Breast epithelium (tissue), 4 donors: ENCODE measurements around the gene DXO. TPM values are rescaled to one million over a fixed set of nuclear protein-coding genes. Genes with fewer than 3 reads are reported as not detected.

Experiments used
- DNase-seq, 2 donors: peaks; one replicate each; pipeline ENCODE4 v3.0.0-alpha.2; 2019; ENCODE audit warnings: low spot score in 2 of 2
- H3K27ac ChIP-seq, 2 donors: fragments of 200-600 bp; sonication (generic) in 1 of 2; one replicate each; pipeline ENCODE4 v1.5.1; 2016 to 2019; ENCODE audit warnings: mild to moderate bottlenecking in 1 of 2
- H3K27me3 ChIP-seq, 2 donors: fragments of 200-600 bp; sonication (generic) in 1 of 2; one replicate each; pipeline versions ENCODE4 v1.5.1 to v1.6.0; 2017 to 2019; ENCODE audit warnings: control low read depth in 1 of 2, mild to moderate bottlenecking in 1 of 2
- H3K36me3 ChIP-seq: fragments of 200-600 bp; one replicate; pipeline ENCODE4 v1.5.1; 2019
- H3K4me1 ChIP-seq, 2 donors: fragments of 200-600 bp; sonication (generic); one replicate each; pipeline ENCODE4 v1.5.1; 2016 to 2019; ENCODE audit warnings: control low read depth in 1 of 2
- H3K4me3 ChIP-seq, 3 donors: fragments of 200-600 bp; sonication (generic); 1 replicate in 2 of 3; 2 replicates in 1 of 3; pipeline ENCODE4 v1.5.1; 2016 to 2019; ENCODE audit warnings: mild to moderate bottlenecking in 3 of 3, moderate library complexity in 2 of 3
- H3K9me3 ChIP-seq, 2 donors: fragments of 200-600 bp; sonication (generic) in 1 of 2; one replicate each; pipeline ENCODE4 v1.5.1; 2016 to 2019; ENCODE audit warnings: control low read depth in 1 of 2
- POLR2A ChIP-seq: fragments of 450-650 bp; IDR thresholded peaks from one replicate; pipeline ENCODE4 v1.6.1; 2016; ENCODE audit warnings: antibody characterized with exemption, mild to moderate bottlenecking, moderate library complexity
- POLR2AphosphoS5 ChIP-seq, 3 donors: sonication (generic); formaldehyde crosslinking; IDR thresholded peaks; one replicate each; pipeline ENCODE4 v1.6.1; 2017; ENCODE audit warnings: antibody characterized with exemption in 3 of 3
- intact Hi-C: fragments of 100-400 bp; cut with DNase I; formaldehyde crosslinking; loops from one replicate; pipeline ENCODE4 v1.15.1; 2023; ENCODE audit warnings: low total_unique reads
- total RNA-seq, 3 donors: library from RNA; depleted of rRNA; stranded (reverse); fragments of >200 nt; gene quantifications; one replicate each; pipeline ENCODE4 v1.1.0, GENCODE V29; 2016
- TF ChIP-seq, protein P1 (sequence below), 3 donors: fragments of 450-650 bp; IDR thresholded peaks; one replicate each; pipeline ENCODE4 v1.5.1; 2016 to 2017; ENCODE audit warnings: antibody characterized with exemption in 3 of 3, mild to moderate bottlenecking in 3 of 3, moderate library complexity in 3 of 3

DXO gene
- total RNA-seq, 3 donors from 2014 or later: 12.0 to 28.4 (median 22.0) TPM

DNA sequence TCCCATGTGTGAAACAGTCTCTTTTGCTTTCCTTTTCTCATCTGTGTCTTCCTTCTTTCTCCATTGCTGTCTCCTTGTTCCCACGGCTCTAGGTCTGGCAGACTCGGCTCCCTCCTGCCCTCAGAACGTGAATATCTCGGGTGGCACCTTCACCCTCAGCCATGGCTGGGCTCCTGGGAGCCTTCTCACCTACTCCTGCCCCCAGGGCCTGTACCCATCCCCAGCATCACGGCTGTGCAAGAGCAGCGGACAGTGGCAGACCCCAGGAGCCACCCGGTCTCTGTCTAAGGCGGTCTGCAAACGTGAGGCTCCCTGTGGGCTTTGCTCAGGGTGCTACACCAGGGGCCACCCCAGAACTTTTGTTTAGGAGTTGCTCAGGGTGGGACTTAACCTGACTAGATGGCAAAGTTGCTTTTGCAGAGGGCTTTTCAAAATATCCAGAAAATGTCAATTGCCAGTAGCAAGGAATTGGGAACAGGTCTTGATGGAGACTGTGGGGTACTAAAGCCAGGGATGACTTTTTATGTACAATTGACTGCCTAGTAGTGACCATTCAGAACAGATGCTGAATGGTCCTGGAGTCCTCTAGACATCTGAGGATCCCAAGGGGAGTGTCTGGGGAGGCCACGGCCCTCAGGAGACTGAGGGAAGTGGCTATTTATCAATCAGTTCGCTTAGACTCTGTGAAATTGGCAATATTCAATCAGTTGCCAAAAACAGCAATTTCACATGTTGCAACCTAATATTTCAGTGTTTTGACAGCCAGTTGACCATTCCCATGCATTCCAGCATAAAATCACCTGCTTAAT lies 43.9 kb downstream of the DXO start:
- Histone ChIP-seq H3K9me3 (no peaks in the 10 kb centered on the region), H3K4me3 (peak overlapping the region; percentile 26 to 54 (median 42)), H3K27me3 (no peaks in the 10 kb centered on the region), H3K27ac (peak overlapping the region in 1 of 2 donors; percentile 43), H3K4me1 (no peaks in the 10 kb centered on the region), H3K36me3 (no peaks in the 10 kb centered on the region)
- intact Hi-C loops: no loop called here
- DNase-seq: no peak
- no peak for TF ChIP-seq POLR2A
- TF ChIP-seq POLR2AphosphoS5 (IDR thresholded peaks at IDR 0.05): no peak
- TF ChIP-seq, protein P1, sequence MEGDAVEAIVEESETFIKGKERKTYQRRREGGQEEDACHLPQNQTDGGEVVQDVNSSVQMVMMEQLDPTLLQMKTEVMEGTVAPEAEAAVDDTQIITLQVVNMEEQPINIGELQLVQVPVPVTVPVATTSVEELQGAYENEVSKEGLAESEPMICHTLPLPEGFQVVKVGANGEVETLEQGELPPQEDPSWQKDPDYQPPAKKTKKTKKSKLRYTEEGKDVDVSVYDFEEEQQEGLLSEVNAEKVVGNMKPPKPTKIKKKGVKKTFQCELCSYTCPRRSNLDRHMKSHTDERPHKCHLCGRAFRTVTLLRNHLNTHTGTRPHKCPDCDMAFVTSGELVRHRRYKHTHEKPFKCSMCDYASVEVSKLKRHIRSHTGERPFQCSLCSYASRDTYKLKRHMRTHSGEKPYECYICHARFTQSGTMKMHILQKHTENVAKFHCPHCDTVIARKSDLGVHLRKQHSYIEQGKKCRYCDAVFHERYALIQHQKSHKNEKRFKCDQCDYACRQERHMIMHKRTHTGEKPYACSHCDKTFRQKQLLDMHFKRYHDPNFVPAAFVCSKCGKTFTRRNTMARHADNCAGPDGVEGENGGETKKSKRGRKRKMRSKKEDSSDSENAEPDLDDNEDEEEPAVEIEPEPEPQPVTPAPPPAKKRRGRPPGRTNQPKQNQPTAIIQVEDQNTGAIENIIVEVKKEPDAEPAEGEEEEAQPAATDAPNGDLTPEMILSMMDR (IDR thresholded peaks at IDR 0.05): no peak

DNA sequence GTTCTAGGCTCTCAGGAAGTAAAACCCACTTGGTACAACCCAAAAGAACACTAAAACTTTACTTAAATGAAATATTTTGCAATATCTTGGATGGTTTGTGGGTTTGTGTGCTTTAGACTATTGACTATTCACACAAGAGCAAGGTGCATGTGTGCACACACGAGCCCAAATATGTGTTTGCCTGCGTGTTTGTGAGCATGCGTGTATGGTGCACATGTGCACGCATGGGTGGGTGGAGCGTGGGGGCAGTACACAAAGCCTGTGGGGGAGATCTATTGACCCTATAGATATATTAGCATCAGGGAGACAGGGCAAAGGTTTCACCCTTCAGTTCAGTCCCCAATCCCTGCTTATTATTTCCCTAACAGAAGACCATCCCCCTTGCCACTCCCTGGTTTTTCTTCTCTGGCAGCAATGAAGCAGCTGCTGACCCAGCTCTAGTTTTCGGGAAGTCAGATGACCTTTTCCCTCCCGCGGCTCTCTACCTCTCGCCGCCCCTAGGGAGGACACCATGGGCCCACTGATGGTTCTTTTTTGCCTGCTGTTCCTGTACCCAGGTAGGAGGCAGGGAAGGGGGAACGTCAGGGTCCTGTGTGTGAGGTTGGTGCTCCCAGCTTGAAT lies 44.6 kb downstream of the DXO start, which contains the start of gene C2:
C2 (plus strand) TSS at position 476 of the 621 bp plus-strand sequence; CDS start at position 512, 36 bp downstream.
- H3K4me3 ChIP-seq: peak within 1 kb of the TSS; percentile 26 to 54 (median 42)
- H3K4me1 ChIP-seq: no peaks in the 10 kb centered on the region
- H3K27ac ChIP-seq: peak within 1 kb of the TSS in 1 of 2 donors; percentile 43
- no peak for DNase-seq
- H3K27me3 ChIP-seq: no peaks in the 10 kb centered on the region
- TF ChIP-seq, protein P1 (IDR thresholded peaks at IDR 0.05): no peak
- TF ChIP-seq POLR2AphosphoS5 (IDR thresholded peaks at IDR 0.05): no peak
- TF ChIP-seq POLR2A: no peak
- intact Hi-C loops: no loop called here
- H3K36me3 ChIP-seq: no peaks in the 10 kb centered on the region
- H3K9me3 ChIP-seq: no peaks in the 10 kb centered on the region

DNA sequence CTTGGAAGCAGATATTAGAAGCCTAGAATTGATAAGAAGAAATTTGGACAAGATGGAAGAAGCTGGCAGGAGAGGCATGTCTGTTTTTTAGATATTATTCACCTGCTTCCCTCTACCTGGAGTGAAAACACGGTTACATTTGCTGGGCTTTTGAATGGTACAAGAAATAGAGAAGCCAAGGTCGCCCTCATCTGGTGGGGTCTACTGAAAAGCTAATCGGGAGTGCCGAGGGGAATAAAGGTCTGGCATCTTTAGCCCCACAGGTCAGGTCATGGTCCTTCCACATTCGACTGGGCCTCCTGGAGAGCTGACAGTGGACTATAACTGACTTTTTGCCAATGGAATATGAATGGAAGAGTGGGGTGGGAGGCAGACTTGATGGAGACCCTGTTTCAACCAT lies 49.0 kb downstream of the DXO start:
- no peak for TF ChIP-seq POLR2A
- no peak for TF ChIP-seq POLR2AphosphoS5 (IDR thresholded peaks at IDR 0.05)
- TF ChIP-seq, protein P1 (IDR thresholded peaks at IDR 0.05): no peak
- Histone ChIP-seq H3K27me3 (no peaks in the 10 kb centered on the region), H3K4me1 (no peaks in the 10 kb centered on the region), H3K9me3 (no peaks in the 10 kb centered on the region), H3K4me3 (no peak overlapping the region), H3K27ac (no peak overlapping the region), H3K36me3 (no peaks in the 10 kb centered on the region)
- intact Hi-C loops: no loop called here
- DNase-seq: no peak

DNA sequence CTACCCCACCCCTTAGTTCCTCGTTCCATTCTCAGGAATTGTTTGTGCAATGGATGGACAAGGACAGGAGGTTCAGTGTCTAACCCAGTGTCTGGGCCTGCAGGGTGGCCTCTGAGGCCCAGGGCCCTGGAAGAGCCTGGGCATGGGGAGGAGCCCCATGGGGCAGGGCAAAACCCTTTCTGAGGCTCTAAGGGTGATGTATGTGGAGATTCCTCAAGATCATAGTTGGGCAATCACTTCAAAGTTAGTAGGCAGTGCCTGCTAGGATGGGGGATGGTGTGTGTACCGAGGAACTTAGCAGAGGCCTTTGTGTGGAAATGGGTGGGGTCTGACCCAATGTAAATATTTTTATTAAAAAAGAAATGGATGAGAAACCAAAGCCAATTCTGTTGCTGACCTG lies 51.1 kb downstream of the DXO start:
- Histone ChIP-seq H3K9me3 (no peaks in the 10 kb centered on the region), H3K36me3 (no peaks in the 10 kb centered on the region), H3K4me3 (no peak overlapping the region), H3K4me1 (no peaks in the 10 kb centered on the region), H3K27ac (peak overlapping the region in 1 of 2 donors; percentile 68), H3K27me3 (no peaks in the 10 kb centered on the region)
- no peak for DNase-seq
- intact Hi-C loops: no loop called here
- TF ChIP-seq, protein P1 (IDR thresholded peaks at IDR 0.05): no peak
- TF ChIP-seq POLR2AphosphoS5 (IDR thresholded peaks at IDR 0.05) (no peak), POLR2A (no peak)

Other genes starting within 250 kb of the DXO start
- under 1 TPM in 1 of 3 donors, not detected in 2; 0.16 TPM for gene MPIG6B, start 248.8 kb downstream of the DXO start, total RNA-seq
- gene DDAH2, start 242.8 kb downstream of the DXO start, total RNA-seq: 100 to 1,000 TPM in 2 of 3 donors, 10 to 100 TPM in 1; 100.0 to 212 (median 115) TPM
- gene CLIC1, start 235.6 kb downstream of the DXO start, total RNA-seq: 100 to 1,000 TPM; 266 to 325 (median 318) TPM
- gene MSH5, start 232.1 kb downstream of the DXO start, total RNA-seq: 10 to 100 TPM in 1 of 3 donors, 1 to 10 TPM in 2; 7.9 to 13.4 (median 8.0) TPM
- gene SAPCD1, start 209.5 kb downstream of the DXO start, total RNA-seq: 1 to 10 TPM in 2 of 3 donors, not detected in 1; 1.6 to 2.0 TPM
- 1 to 10 TPM in 1 of 3 donors, under 1 TPM in 1, not detected in 1; under 0.01 to 1.6 TPM for gene VWA7, start 194.8 kb downstream of the DXO start, total RNA-seq
- 10 to 100 TPM; 19.2 to 35.4 (median 26.2) TPM for gene VARS1, start 176.4 kb downstream of the DXO start, total RNA-seq
- gene LSM2, start 165.2 kb downstream of the DXO start, total RNA-seq: 10 to 100 TPM; 28.7 to 39.7 (median 32.6) TPM
- 1 to 10 TPM; 1.3 to 1.9 (median 1.6) TPM for gene HSPA1L, start 156.9 kb downstream of the DXO start, total RNA-seq
- 100 to 1,000 TPM; 136 to 459 (median 202) TPM for gene HSPA1A, start 156.6 kb downstream of the DXO start, total RNA-seq
- 100 to 1,000 TPM; 113 to 376 (median 232) TPM for gene HSPA1B, start 144.4 kb downstream of the DXO start, total RNA-seq
- gene NEU1, start 109.3 kb downstream of the DXO start, total RNA-seq: 10 to 100 TPM; 44.6 to 57.3 (median 48.9) TPM
- gene SLC44A4, start 93.1 kb downstream of the DXO start, total RNA-seq: 10 to 100 TPM in 2 of 3 donors, under 1 TPM in 1; 0.32 to 35.4 (median 10.5) TPM
- gene EHMT2, start 74.4 kb downstream of the DXO start, total RNA-seq: 10 to 100 TPM; 34.6 to 37.5 (median 37.0) TPM
- gene ZBTB12, start 70.1 kb downstream of the DXO start, total RNA-seq: 1 to 10 TPM in 2 of 3 donors, under 1 TPM in 1; 0.64 to 3.3 (median 1.9) TPM
- 10 to 100 TPM; 10.2 to 54.2 (median 15.4) TPM for gene C2, start 44.4 kb downstream of the DXO start, total RNA-seq
- gene CFB, start 26.0 kb downstream of the DXO start, total RNA-seq: 100 to 1,000 TPM in 2 of 3 donors, 10 to 100 TPM in 1; 36.3 to 177 (median 130) TPM
- 10 to 100 TPM; 77.3 to 92.7 (median 90.1) TPM for gene NELFE, start 13.2 kb downstream of the DXO start, total RNA-seq
- gene SKIC2, start 13.0 kb downstream of the DXO start, total RNA-seq: 10 to 100 TPM; 30.7 to 46.5 (median 43.9) TPM
- gene C4A, start 9.9 kb upstream of the DXO start, total RNA-seq: 100 to 1,000 TPM in 2 of 3 donors, 1 to 10 TPM in 1; 7.2 to 275 (median 230) TPM
- gene C4B, start 42.7 kb upstream of the DXO start, total RNA-seq: 100 to 1,000 TPM in 2 of 3 donors, 1 to 10 TPM in 1; 5.6 to 323 (median 298) TPM
- gene CYP21A2, start 66.3 kb upstream of the DXO start, total RNA-seq: 10 to 100 TPM in 1 of 3 donors, 1 to 10 TPM in 1, not detected in 1; 1.6 to 14.1 TPM
- 100 to 1,000 TPM in 1 of 3 donors, 10 to 100 TPM in 2; 32.9 to 109 (median 89.8) TPM for gene TNXB, start 137.2 kb upstream of the DXO start, total RNA-seq
- 10 to 100 TPM; 37.0 to 44.8 (median 43.6) TPM for gene ATF6B, start 156.1 kb upstream of the DXO start, total RNA-seq
- 1 to 10 TPM; 2.6 to 4.1 (median 2.7) TPM for gene FKBPL, start 158.2 kb upstream of the DXO start, total RNA-seq
- 1 to 10 TPM in 2 of 3 donors, under 1 TPM in 1; 0.48 to 2.8 (median 1.3) TPM for gene PRRT1, start 179.8 kb upstream of the DXO start, total RNA-seq
- 10 to 100 TPM; 18.4 to 59.6 (median 28.5) TPM for gene PPT2, start 182.0 kb upstream of the DXO start, total RNA-seq
- gene EGFL8, start 192.5 kb upstream of the DXO start, total RNA-seq: 10 to 100 TPM; 10.2 to 19.6 (median 11.8) TPM
- gene AGPAT1, start 203.9 kb upstream of the DXO start, total RNA-seq: 10 to 100 TPM; 25.8 to 33.8 (median 30.6) TPM
- gene RNF5, start 206.3 kb upstream of the DXO start, total RNA-seq: 10 to 100 TPM; 56.3 to 78.0 (median 70.5) TPM
- 1 to 10 TPM; 1.3 to 2.6 (median 1.8) TPM for gene AGER, start 212.1 kb upstream of the DXO start, total RNA-seq
- gene PBX2, start 218.1 kb upstream of the DXO start, total RNA-seq: 10 to 100 TPM; 32.3 to 61.6 (median 48.5) TPM
- 10 to 100 TPM in 2 of 3 donors, 1 to 10 TPM in 1; 8.2 to 18.2 (median 11.3) TPM for gene GPSM3, start 220.5 kb upstream of the DXO start, total RNA-seq